AG10803 (cell line): Measurements from ENCODE around the gene CTDSPL.
A peak's percentile ranks its signal among the peaks of the same experiment; 100 is the strongest.

Source experiments
- DNase-seq: peaks from one replicate; pipeline ENCODE4 v3.0.0; 2010; ENCODE audit warnings: low read depth
- H3K4me3 ChIP-seq: 2 replicates; pipeline ENCODE4 v1.5.1; 2011; ENCODE audit warnings: mild to moderate bottlenecking, low read length, control low read depth
- CTCF ChIP-seq: conservative IDR thresholded peaks from 2 replicates; pipeline ENCODE4 v1.5.1; 2011; ENCODE audit warnings: mild to moderate bottlenecking, low read length, control low read depth, inconsistent platforms

Gene CTDSPL

DNA sequence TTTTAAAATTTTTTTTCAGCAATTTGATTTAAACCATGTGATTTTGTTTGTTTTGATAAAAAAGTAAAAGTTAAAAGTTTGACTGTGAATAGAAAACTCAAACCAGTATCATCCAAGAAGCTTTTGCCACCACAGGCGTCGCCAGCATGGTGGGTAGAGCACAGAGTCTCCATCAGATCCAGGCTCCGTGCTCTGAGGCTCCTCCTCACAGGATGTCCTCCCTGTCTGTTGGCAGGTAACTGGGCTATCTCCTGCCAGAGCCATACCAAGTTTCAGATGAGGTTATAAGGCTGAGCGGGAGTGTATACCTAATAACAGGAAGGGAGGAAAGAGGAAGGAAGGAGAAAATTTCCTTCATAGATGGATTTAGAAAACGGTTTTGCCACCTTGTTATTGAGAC is 28.8 kb downstream of the CTDSPL start:
- no peak overlapping the region for H3K4me3 ChIP-seq
- TF ChIP-seq CTCF, result no peak
- no peak for DNase-seq

- DNase-seq, result no peak
- no peak for TF ChIP-seq CTCF
- H3K4me3 ChIP-seq, result no peak overlapping the region
These were observed 29.5 kb downstream of the CTDSPL start for GRCh38 chr3:37891227-37891626.

DNA sequence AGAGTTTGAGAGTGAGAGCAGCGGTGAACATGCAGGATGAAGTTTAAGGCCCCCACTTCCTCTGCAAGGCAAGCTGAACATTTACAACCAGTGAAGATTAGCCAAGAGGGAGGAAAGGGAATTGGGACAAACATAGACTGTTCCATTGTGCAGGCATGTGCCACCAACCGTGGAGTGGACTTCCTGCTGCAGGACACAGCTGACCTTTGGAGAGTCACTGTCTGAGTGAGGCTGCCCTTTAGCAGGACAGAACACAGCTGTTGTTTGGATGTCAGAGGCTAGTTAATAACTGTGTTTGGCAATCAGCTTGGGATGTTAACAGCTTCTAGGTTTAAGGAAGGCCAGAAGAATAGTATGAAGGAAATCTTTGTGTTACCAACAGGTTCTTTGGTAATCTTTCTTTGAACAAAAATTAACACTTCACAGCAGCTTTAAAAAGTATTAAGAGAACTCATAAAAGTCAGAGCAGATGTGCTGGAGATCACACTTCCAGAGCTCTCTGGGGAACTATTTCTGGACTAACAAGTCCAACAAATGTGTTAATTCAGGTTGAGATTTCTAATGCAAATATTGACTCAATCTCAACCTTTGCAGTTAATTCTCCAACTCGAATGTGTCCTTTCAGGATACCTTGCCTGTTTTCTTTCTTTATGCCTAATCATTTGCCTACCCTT is 31.4 kb downstream of the CTDSPL start:
- DNase-seq, result peak; percentile 23

DNA sequence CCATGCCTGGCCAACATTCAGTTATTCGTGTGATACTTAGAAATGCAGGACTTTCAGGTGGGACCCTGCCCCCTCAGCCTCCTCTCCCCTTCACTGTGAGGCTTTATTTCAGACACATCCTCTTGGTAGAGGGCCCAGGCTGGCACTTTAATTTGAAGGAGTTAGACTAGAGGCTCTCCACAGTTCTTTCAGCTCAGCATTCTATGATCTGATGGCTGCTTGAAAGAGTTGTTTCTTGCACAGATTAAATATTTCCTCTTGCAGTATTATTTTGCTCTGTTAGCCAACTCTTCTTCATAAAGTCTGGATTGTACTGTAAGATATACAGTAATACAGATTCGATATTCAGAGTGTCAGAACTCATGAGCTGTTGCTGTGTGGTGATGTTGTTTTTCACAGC is 35.1 kb downstream of the CTDSPL start:
- no peak for DNase-seq
- H3K4me3 ChIP-seq, result no peak overlapping the region
- no peak for TF ChIP-seq CTCF

More for the DNA sequence above, 31.4 kb downstream of the CTDSPL start:
- no peak overlapping the region for H3K4me3 ChIP-seq
- TF ChIP-seq CTCF, result no peak

DNA sequence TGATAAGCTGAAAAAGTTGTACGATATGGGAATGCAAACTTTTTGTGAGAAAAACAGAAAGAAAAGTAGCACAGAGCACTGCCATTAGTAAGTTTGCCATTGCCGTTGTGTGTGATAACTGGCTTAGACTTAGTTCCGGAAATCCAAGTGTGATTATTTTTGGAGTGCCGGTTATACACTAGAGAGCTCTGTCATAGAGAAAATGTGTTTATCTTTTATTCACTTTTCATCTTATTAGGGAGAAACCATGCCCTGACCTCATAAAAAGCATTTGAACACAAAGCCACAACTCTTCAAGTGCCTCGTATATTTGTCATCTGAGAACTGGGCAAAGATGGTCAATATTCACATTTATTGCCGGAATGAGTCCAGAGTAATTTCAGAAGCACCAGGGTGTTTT is 36.1 kb downstream of the CTDSPL start:
- no peak overlapping the region for H3K4me3 ChIP-seq
- no peak for DNase-seq
- TF ChIP-seq CTCF, result no peak

GRCh38 chr3:37898424-37898823 is 36.7 kb downstream of the CTDSPL start:
- no peak for TF ChIP-seq CTCF
- DNase-seq, result no peak
- no peak overlapping the region for H3K4me3 ChIP-seq

- TF ChIP-seq CTCF, result no peak
- no peak for DNase-seq
- H3K4me3 ChIP-seq, result no peak overlapping the region
These were observed 37.5 kb downstream of the CTDSPL start for GRCh38 chr3:37899101-37899707.
